Measurements from ENCODE around the gene ABHD12B.

- no peak for TF ChIP-seq CTCF (IDR thresholded peaks at IDR 0.05; ENCODE audit: low read depth, low read length)
- no peak for TF ChIP-seq EZH2phosphoT487 (IDR thresholded peaks at IDR 0.05; ENCODE audit: low read depth)
These were observed 63.5 kb downstream of the ABHD12B start for GRCh38 chr14:50935126-50936015.
